NCI-H2029 (cell line): Measurements from ENCODE around the gene TM4SF18.
"Not testable (repeated sequence)": the region's sequence is repeated elsewhere in the genome, so short reads cannot be mapped to it uniquely, and the experiment has no call there.

Source experiments
- DNase-seq: peaks from one replicate; lab custom pipeline; 2025; lab: John Stamatoyannopoulos, UW

The TM4SF18 gene

DNA sequence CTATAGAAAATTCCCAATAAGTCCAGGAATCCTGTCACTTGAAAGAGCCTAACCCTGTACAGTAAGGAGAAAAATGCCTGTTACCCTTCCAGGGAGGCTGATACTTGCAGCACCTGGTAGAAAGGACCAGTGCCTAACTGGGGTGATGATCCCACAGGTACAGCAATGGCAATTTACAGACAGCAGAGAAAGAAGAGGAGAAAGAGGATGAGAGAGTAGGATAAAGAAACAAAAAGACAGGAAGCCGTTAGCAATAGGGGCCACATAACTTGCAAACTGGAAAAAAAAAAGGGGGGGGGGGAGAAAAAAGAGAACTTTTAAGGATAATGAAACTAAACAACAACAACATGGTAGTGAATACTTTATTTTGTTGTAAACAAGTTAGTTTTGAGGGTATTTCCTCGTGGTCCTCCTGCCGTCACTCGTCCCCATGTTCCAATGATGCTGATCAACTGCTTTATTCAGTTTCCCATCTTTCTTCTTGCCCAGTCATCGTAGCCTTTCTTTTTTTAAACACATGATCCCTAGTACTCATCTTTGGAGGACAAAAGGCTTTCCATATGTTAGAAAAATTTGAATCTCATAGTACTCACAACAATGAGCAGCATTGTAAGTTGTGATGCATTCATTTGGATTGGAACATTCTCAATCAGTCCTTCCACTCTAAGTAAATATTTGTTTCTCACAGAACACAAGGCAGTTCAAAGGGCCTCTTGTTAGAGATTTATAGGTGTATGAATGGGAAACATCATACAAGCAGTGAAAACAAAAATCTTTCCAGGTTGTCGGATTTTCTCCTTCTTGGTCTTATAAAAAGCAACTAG is 35.5 kb upstream of the TM4SF18 start:
- DNase-seq = peak; percentile 59

DNA sequence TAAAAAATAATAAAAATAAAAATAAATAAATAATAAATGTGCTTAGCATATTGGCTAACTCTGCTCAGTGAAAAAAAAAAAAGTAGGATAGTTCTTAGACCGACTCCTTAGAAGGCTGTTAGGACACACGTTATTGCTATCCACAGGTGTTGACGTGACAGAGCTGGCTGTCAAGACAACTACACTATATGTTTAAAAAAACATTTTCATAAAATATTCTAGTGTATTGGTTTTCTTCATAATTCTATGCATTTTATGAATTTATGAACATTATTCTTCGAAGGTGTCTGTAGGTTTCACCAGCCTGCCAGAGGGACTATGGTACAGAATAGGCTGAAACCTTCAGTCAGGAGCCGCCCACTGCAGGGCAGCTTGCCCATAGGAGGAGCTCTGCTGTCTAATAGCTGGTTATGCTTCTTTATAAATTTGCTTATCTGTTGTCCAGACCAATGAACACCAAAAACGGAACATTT is 34.8 kb upstream of the TM4SF18 start:
- no peak for DNase-seq

DNA sequence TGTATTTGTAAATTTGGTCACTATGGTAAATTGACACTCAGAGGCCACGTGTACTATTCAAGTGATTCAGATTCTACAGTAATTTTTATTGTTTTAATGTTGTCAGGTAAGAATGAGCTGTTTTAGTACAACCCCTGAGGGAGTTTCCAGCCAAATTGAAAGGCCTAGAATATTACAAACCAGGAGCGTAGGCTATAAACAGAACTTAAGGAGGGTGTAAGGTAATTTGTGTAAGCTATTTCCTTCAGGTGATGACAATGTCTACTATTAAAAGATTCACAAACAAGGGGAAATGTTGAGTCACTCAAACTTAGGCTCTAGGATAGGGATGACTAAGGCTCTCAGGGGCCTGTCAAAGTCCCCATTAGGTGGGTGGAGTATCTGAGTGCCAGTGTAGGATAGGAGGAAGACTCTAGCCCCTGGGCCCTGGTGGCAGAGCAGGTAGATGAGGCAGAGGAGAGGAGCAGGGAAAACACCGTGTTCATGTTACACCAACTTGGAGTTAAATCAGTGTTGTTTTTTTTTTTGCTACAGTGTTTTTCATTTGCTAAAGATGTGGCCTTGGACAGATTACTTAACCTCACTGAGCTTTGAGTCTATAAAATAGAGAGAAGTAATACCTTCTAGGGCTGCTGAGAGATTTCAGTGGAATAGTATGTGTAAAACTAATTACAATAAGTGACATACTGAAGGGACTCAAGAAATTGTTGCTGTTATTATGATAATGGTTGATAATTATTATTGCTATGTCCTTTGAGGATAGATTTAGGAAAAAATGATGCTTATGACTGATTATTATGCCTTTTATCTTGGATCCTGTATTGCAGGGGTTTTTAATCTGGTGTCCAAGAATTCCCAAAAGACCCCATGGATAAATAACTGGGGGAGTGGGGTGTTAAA is 33.8 kb upstream of the TM4SF18 start:
- DNase-seq = peak; percentile 43

DNA sequence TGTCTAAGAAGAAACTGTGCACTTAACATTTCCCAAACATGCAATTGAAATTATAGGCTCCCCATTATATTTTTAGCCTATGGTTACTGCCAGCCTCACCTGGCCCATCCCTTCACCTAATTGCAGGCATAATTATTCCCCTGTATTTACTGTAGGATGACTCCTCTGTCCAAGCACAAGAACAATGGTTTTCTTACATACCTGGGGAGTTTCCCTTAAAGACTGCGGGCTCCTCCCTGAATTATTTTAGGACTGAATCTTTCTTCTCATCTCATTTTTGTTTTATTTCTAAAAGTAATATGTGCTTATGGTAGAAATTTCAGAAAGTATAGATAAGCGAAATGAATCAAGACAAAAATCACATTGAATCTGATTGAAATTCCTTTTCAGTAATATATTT is 32.6 kb upstream of the TM4SF18 start:
- DNase-seq = no peak

GRCh38 chr3:149364624-149365023 is 31.2 kb upstream of the TM4SF18 start:
- DNase-seq = no peak

DNA sequence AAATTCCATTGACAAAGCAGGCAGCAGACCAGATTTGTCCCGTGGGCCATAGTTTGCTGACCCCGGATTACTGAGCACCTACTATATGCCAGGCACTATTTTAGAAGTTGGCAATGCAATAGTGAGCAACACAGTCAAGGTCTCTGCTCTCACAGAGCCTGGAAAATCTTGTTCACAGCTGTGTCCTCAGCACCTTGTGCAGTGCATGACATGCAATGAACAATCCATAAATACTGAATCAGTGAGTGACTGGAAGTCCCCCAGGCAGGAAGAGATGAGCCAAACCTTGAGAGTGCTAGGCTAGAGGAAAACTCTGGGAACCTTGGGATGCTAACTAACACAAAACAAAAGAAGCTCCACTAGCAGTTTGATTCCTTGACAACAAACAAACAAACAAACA is 29.6 kb upstream of the TM4SF18 start:
- DNase-seq = no peak

- no peak for DNase-seq
Measured at GRCh38 chr3:149362366-149362765, 28.9 kb upstream of the TM4SF18 start.

DNA sequence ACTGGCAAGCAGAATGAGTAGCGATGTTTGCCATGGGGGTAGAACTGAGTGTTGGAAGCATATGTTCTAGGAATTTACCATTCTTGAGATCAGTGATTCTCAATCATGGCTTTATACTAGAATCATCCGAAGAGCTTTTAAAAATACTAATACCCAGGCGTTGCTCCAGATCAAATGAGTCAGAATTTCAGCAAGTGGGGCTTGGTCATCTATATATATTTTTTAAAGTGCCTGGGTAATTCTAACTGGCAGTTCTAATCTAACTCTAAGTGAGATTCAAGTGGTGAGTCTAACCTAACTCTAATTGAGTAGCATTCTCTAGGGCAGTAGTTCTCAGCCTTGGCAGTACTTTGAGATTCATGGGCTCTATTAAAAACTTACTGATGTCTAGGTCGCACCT is 23.2 kb upstream of the TM4SF18 start:
- no peak for DNase-seq

DNA sequence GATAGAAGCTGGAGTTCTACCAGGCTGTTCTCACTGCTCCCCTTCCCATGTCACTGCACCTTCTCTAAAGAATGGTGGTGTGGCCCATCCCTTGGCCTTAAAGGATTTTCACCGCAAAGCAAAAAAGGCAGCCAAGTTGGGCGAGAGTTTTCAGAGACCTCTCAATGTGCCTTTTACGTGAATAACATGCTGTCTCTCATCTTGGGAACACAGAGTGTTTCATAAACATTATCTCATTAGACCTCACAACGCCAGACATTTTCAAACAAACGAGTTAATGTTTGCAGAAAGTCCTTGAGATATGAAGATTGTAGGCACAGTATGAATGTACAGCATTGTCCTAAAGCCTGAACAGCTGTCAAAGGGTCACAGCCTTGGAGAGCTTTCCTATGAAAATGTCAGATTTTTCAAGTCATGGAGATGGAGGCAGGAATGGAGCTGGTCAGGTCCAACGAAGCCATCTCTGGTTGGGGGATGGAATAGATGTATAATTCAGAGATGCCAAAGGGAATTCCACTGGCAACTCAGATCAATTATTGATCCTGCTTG is 22.7 kb upstream of the TM4SF18 start:
- DNase-seq = no peak

DNA sequence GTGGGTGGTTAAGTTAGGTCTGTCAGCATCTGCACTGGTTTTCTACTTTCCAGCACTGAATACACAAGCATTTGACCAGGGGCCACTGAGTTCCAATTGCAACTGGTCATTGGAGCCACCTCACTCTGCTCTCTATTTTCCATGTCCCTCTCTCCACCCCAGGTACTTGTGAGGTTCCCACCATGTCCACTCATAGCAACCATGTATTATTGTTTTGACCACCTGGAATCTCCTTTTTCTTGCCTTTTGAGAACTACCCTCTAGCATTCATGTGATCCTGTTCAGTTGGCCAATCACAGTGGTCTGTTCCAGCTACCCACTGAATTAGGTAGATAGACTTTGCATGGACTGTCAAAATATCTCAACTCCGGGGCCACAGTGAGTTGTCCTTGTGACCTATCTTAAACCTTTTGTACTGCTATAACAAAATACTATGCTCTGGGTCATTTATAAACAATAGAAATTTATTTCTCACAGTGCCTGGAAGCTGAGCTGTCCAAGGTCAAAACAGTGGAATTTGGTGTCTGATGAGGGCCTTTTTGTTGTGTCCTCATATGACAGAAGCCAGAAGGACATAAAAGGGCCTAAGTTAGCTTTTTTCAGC is 20.2 kb upstream of the TM4SF18 start:
- DNase-seq = no peak

DNA sequence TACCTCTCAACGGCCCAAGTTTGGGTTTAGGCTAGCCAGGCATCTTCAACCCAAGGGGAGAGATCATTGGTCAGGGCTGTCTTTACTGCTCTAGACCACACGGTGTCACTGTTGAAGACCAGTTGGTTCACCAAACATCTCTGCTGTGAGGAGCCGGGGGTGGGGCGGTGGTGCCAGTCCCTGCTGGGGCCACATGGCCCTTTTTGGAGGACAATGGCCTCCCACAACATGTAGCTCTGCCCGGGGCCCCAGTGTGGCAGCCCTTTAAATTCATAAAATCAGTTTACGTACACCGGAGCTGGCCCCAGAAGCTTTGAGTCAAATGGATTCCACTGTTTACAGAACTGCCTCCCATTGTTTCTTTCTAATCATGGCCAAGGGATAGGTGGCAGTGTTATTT is 19.1 kb upstream of the TM4SF18 start:
- peak; percentile 65 for DNase-seq

DNA sequence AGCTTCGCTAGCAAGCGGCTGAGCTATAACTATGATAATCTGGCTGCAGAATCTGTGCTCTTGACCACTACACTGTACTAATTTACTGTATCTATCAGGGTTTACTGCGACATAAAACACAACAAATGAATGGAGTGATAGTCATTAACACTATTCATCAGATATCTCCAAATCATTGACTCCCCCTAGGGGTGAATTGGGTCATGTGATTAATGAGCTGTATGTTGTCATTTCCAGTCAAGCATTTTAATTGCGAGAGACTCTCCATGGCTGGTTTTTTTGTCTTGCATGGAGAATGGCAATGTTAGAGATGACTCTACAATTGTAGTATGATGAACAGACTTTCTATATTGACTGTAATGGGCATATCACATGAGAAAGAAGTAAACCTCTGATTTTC is 10.5 kb upstream of the TM4SF18 start:
- DNase-seq = no peak

GRCh38 chr3:149342413-149343380 is 9.3 kb upstream of the TM4SF18 start:
- no peak for DNase-seq

DNA sequence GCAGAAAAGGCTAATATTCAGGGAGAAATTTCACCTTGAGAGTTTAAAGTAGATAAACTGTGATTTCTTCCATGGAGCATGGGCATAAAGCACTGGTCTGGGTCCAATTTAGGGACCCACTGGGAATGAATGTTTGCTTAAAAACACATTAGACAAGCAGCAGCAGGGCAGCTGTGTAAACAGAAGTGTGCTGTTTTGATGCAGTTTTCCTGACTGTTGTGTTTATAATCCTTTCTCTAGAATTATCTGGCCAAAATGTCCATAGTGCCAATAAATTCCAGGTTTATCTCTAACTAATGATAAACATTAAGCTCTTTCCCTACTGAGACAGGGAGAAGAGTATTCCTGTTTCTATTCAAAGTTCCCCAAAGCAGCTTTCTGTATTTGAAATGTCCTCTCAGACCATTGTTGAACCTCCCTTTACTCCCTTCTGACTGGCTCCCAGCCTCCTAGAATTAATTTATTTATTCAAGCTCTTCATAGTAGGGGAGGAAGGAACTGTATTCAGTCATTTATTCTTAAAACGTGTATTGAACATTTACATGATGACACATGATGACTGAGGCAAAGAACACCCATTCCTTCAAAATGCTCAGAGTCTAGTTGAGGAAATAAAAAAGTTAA is 7.0 kb upstream of the TM4SF18 start:
- DNase-seq = peak; percentile 86

DNA sequence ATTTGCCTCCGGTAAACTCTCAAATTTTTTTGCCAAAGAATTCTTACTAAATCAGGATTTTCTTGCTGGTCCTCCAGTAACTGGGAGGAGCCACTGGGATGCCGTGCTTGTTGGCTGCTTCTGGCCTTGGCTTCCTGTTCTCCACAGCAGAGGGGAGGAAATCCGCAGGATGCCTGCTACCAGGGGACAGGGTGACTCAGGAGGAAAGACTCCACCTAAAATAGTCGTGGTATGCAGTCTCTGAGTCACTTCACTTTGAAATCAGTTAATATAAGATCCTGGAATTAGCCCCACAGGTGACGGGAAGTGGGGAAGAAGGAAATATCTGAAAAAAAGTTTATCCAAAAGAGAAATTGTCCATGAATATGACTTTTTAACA is 6.5 kb upstream of the TM4SF18 start:
- peak; percentile 58 for DNase-seq

- DNase-seq = not testable (repeated sequence)
Measured at GRCh38 chr3:149337486-149337885, 4.0 kb upstream of the TM4SF18 start.

- DNase-seq = no peak
Measured at GRCh38 chr3:149336925-149337324, 3.5 kb upstream of the TM4SF18 start.

- no peak for DNase-seq
Measured at GRCh38 chr3:149332771-149333170, 665 bp downstream of the TM4SF18 start.

DNA sequence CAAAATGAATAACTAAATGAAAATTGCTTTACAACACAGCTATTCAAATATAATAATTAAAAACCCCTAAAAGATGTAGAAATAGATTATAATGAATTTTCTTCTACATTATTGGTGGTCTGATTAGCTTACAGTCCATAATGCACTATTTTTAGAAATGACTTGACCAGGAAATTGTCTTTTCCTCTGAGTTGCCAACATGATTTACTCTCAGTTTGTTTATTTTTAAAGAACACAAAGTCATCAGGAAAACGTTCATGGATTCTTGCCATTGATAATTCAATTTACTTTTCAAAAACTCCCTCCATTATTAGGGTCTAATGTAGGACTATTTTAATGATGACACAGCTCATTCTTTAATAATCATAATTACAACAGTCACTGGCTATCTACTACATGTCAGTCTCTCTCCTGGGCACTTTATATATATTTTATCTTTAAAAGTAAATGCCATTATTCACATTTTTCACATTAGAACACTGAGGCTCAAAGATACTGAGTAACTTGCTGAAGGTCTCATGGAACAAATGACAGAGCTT is 1.1 kb downstream of the TM4SF18 start:
- DNase-seq = no peak

- DNase-seq = no peak
Measured at GRCh38 chr3:149331396-149331795, 2.0 kb downstream of the TM4SF18 start.
